GM12891 (cell line): ENCODE data around the gene DEF6.

ENCODE experiments used
- POLR2A ChIP-seq: IDR thresholded peaks from 2 replicates; pipeline ENCODE4 v1.6.1; 2011; ENCODE audit warnings: low read depth, low read length, control low read depth
- POLR2AphosphoS5 ChIP-seq: IDR thresholded peaks from 2 replicates; pipeline ENCODE4 v1.6.1; 2011; ENCODE audit warnings: low read depth, low read length, control low read depth

DNA sequence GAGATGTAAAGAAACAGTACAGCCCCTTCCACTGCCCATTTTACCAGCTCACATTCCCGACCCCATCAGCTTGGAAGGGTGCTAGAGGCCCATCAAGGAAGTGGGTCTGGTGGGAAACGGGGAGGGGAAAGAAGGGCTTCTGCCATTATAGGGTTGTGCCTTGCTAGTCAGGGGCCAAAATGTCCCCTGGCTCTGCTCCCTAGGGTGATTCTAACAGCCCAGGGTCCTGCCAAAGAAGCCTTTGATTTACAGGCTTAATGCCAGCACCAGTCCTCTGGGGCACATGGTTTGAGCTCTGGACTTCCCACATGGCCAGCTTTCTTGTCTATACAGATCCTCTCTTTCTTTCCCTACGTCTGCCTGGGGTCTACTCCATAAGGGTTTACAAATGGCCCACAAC is 48.7 kb upstream of the DEF6 start:
- no peak for TF ChIP-seq POLR2AphosphoS5
- no peak for TF ChIP-seq POLR2A
